K562 (cell line): ENCODE measurements around the gene NT5DC2. TPM values are rescaled to one million over a fixed set of nuclear protein-coding genes. Genes with fewer than 3 reads are reported as not detected.
A peak's percentile ranks its signal among the peaks of the same experiment; 100 is the strongest.

ENCODE experiments used
- ATAC-seq: fragments of 200-7000 bp; cut with Tn5 transposase; 3 replicates; pipeline ENCODE4 v1.9.1; 2020; ENCODE audit warnings: moderate library complexity
- BruUV-seq: library from RNA; stranded (reverse); fragments of 400-500 nt; replicated peaks from 2 replicates; lab custom pipeline; 2021; lab: Mats Ljungman, UMichigan
- CTCF ChIA-PET: fragments of 300-600 bp; formaldehyde crosslinking; extraction: SDS; loops from one replicate; lab custom pipeline; 2021; ENCODE audit warnings: low intra/inter-chr PET ratio; lab: Yijun Ruan, JAX
- POLR2A ChIA-PET: fragments of 300-600, 350-650 bp; sonication (Branson Sonifier 250); formaldehyde crosslinking; extraction: SDS; loops from one replicate; lab custom pipeline; 2021; ENCODE audit warnings: antibody characterized with exemption, inconsistent platforms; lab: Yijun Ruan, JAX
- DNase-seq, 4 experiments: peaks; one replicate each; pipeline versions ENCODE4 v3.0.0 to v3.0.0-alpha.2; 2011 to 2018; ENCODE audit warnings: low spot score in 3 of 4, mixed read lengths in 3 of 4; ENCODE audit errors: extremely low read depth in 1 of 4
- FAIRE-seq: peaks from 2 replicates; lab custom pipeline; 2011; peaks lifted over from hg19 to GRCh38; lab: Jason Lieb, UNC
- H2AFZ ChIP-seq: 2 replicates; pipeline ENCODE4 v1.6.0; 2011; ENCODE audit warnings: low read depth, low read length, control low read depth, inconsistent platforms
- H3K27ac ChIP-seq: fragments of 200-600 bp; 3 replicates; pipeline ENCODE4 v1.8.0; 2011; ENCODE audit warnings: low read depth, mild to moderate bottlenecking, control low read depth, inconsistent platforms, low read length, moderate library complexity, mixed read lengths; ENCODE audit errors: extremely low read depth
- H3K27me3 ChIP-seq, 2 experiments: fragments of 300-600 bp in 1 of 2; 2 replicates in 1 of 2; 3 replicates in 1 of 2; pipeline versions ENCODE4 v1.6.0 to v1.8.0; 2011; ENCODE audit warnings: inconsistent platforms in 2 of 2, low read length in 2 of 2, mild to moderate bottlenecking in 1 of 2, mixed read lengths in 1 of 2, moderate library complexity in 1 of 2; ENCODE audit not compliant: control insufficient read depth in 2 of 2, insufficient read depth in 2 of 2
- H3K36me3 ChIP-seq: fragments of 300-600 bp; 3 replicates; pipeline ENCODE4 v1.8.0; 2011; ENCODE audit warnings: mild to moderate bottlenecking, low read length, inconsistent platforms; ENCODE audit not compliant: control insufficient read depth, insufficient read depth
- H3K4me1 ChIP-seq, 2 experiments: fragments of 200-600 bp in 1 of 2; replicated peaks in 1 of 2; 2 replicates in 1 of 2; 3 replicates in 1 of 2; pipeline versions ENCODE4 v1.5.1 to v1.8.0; 2011; ENCODE audit warnings: inconsistent platforms in 2 of 2, low read length in 2 of 2, mild to moderate bottlenecking in 1 of 2, mixed read lengths in 1 of 2, moderate library complexity in 1 of 2; ENCODE audit not compliant: control insufficient read depth in 2 of 2, insufficient read depth in 2 of 2
- H3K4me2 ChIP-seq: 2 replicates; pipeline ENCODE4 v1.6.1; 2011; ENCODE audit warnings: low read length, control low read depth, inconsistent platforms, mixed read lengths; ENCODE audit not compliant: insufficient read depth
- H3K4me3 ChIP-seq: fragments of 200-600 bp; sonication (generic), shearing (Covaris generic); 2 replicates; pipeline ENCODE4 v1.5.1; 2016; ENCODE audit warnings: control low read depth, inconsistent platforms
- H3K79me2 ChIP-seq: fragments of 200-600 bp; 3 replicates; pipeline ENCODE4 v1.8.0; 2011; ENCODE audit warnings: low read length, inconsistent platforms; ENCODE audit not compliant: control insufficient read depth, insufficient read depth
- H3K9ac ChIP-seq, 2 experiments: 2 replicates each; pipeline versions ENCODE4 v1.6.0 to v1.6.1; 2011; ENCODE audit warnings: low read depth in 2 of 2, low read length in 2 of 2, control low read depth in 1 of 2, inconsistent platforms in 1 of 2, mild to moderate bottlenecking in 1 of 2, mixed read lengths in 1 of 2; ENCODE audit not compliant: insufficient read depth in 1 of 2
- H3K9me1 ChIP-seq: one replicate; pipeline ENCODE4 v1.6.0; 2011; ENCODE audit warnings: inconsistent platforms, mild to moderate bottlenecking, low read length, moderate library complexity; ENCODE audit not compliant: control insufficient read depth, insufficient read depth
- H3K9me3 ChIP-seq: replicated peaks from 2 replicates; pipeline ENCODE4 v1.5.1; 2011; ENCODE audit warnings: low read depth, low read length, inconsistent platforms; ENCODE audit not compliant: control insufficient read depth, insufficient read depth
- H4K20me1 ChIP-seq: replicated peaks from 2 replicates; pipeline ENCODE4 v1.6.1; 2011; ENCODE audit warnings: low read length, inconsistent platforms, mixed read lengths; ENCODE audit not compliant: control insufficient read depth, insufficient read depth
- ASH1L ChIP-seq: fragments of 450-650 bp; IDR thresholded peaks from 2 replicates; pipeline ENCODE4 v1.6.1; 2018; ENCODE audit warnings: borderline replicate concordance, mild to moderate bottlenecking, low read depth; ENCODE audit not compliant: partially characterized antibody
- CEBPG ChIP-seq, 3 experiments: fragments of 200-800 bp in 1 of 3; sonication (Bioruptor generic) in 1 of 3; sonication (generic) in 1 of 3; formaldehyde crosslinking in 1 of 3; IDR thresholded peaks in 2 of 3; conservative IDR thresholded peaks in 1 of 3; 2 replicates each; pipeline versions ENCODE4 v1.6.1 to v1.8.0; 2016 to 2022; ENCODE audit warnings: missing compliant biosample characterization in 2 of 3, missing genetic modification characterization in 2 of 3, mild to moderate bottlenecking in 1 of 3, missing genetic modification reagents in 1 of 3
- COPS2 ChIP-seq: fragments of 450-650 bp; conservative IDR thresholded peaks from 2 replicates; pipeline ENCODE4 v1.6.1; 2016; ENCODE audit warnings: mild to moderate bottlenecking, moderate library complexity
- E2F4 ChIP-seq: sonication (generic); formaldehyde crosslinking; IDR thresholded peaks from 2 replicates; pipeline ENCODE4 v1.8.0; 2022; ENCODE audit warnings: mild to moderate bottlenecking, low read depth, missing genetic modification reagents
- EP400 ChIP-seq: fragments of 450-650 bp; IDR thresholded peaks from 2 replicates; pipeline ENCODE4 v1.6.1; 2017; ENCODE audit warnings: antibody characterized with exemption, mild to moderate bottlenecking, moderate library complexity
- ETV1 ChIP-seq: fragments of 450-650 bp; conservative IDR thresholded peaks from 2 replicates; pipeline ENCODE4 v1.6.1; 2016; ENCODE audit warnings: missing genetic modification characterization, control low read depth, low read depth, missing compliant biosample characterization
- FOSL1 ChIP-seq: fragments of 200-800 bp; sonication (Bioruptor generic); conservative IDR thresholded peaks from 2 replicates; pipeline ENCODE4 v1.6.1; 2016; ENCODE audit warnings: missing genetic modification characterization, missing compliant biosample characterization
- GABPA ChIP-seq: fragments of 200-800 bp; sonication (Bioruptor generic); conservative IDR thresholded peaks from 2 replicates; pipeline ENCODE4 v1.6.1; 2016; ENCODE audit warnings: low read depth, missing genetic modification characterization, missing compliant biosample characterization
- GATAD2B ChIP-seq: fragments of 450-650 bp; IDR thresholded peaks from 2 replicates; pipeline ENCODE4 v1.6.1; 2017; ENCODE audit warnings: mild to moderate bottlenecking, borderline replicate concordance
- MAZ ChIP-seq, 2 experiments: fragments of 450-650 bp in 1 of 2; sonication (generic) in 1 of 2; formaldehyde crosslinking; IDR thresholded peaks in 1 of 2; conservative IDR thresholded peaks in 1 of 2; 2 replicates each; pipeline versions ENCODE4 v1.4.0 to v1.5.0; 2020; ENCODE audit warnings: mild to moderate bottlenecking in 1 of 2, missing genetic modification reagents in 1 of 2
- NFE2 ChIP-seq: IDR thresholded peaks from 2 replicates; pipeline ENCODE4 v1.6.1; 2014; ENCODE audit warnings: antibody characterized with exemption, low read depth
- NONO ChIP-seq, 2 experiments: fragments of 200-400 bp in 1 of 2; fragments of 450-650 bp in 1 of 2; formaldehyde crosslinking in 1 of 2; IDR thresholded peaks; 2 replicates each; pipeline ENCODE4 v1.6.1; 2017; ENCODE audit warnings: low read depth in 2 of 2, mild to moderate bottlenecking in 2 of 2, moderate library complexity in 2 of 2, low read length in 1 of 2
- POLR2AphosphoS5 ChIP-seq: IDR thresholded peaks from 2 replicates; pipeline ENCODE4 v1.6.1; 2011; ENCODE audit warnings: mild to moderate bottlenecking, low read depth, low read length, moderate library complexity; ENCODE audit not compliant: control insufficient read depth, insufficient read depth
- SP1 ChIP-seq: sonication (generic); formaldehyde crosslinking; IDR thresholded peaks from 2 replicates; pipeline ENCODE4 v1.8.1; 2022; ENCODE audit warnings: mild to moderate bottlenecking, missing genetic modification reagents
- TEAD4 ChIP-seq, 2 experiments: sonication (generic) in 1 of 2; formaldehyde crosslinking in 1 of 2; IDR thresholded peaks; 2 replicates each; pipeline versions ENCODE4 v1.6.1 to v1.8.0; 2012 to 2022; ENCODE audit warnings: borderline replicate concordance in 1 of 2, inconsistent platforms in 1 of 2, low read length in 1 of 2, mild to moderate bottlenecking in 1 of 2, missing genetic modification reagents in 1 of 2
- ZNF175 ChIP-seq: fragments of 200-800 bp; sonication (Bioruptor generic); IDR thresholded peaks from 2 replicates; pipeline ENCODE4 v1.6.1; 2016; ENCODE audit warnings: low read depth, mild to moderate bottlenecking, missing genetic modification characterization, missing compliant biosample characterization
- WGBS: fragments of 100-300 bp; shearing (Covaris generic); methylation state at CpG from one replicate; pipeline ENCODE4 v1.1.6; 2016; ENCODE audit warnings: low coverage, mixed read lengths; ENCODE audit not compliant: insufficient coverage; ENCODE audit errors: missing lambda C conversion rate; 5-methylcytosine and 5-hydroxymethylcytosine counted together
- in situ Hi-C: fragments of 300-500 bp; cut with MboI; formaldehyde crosslinking; loops from 4 replicates; pipeline ENCODE4 v1.15.0; 2018; ENCODE audit warnings: inconsistent platforms, mixed read lengths
- intact Hi-C: fragments of 100-400 bp; cut with micrococcal nuclease; formaldehyde crosslinking; loops from 2 replicates; pipeline ENCODE4 v1.14.2; 2022
- polyA plus RNA-seq, 8 experiments: library from polyadenylated mRNA; depleted of rRNA in 4 of 8; stranded (reverse) in 5 of 8; unstranded in 3 of 8; fragments of >200 nt; fragmentation: Nextera tagmentation in 2 of 8; fragmentation: Illumina TruSeq in 1 of 8; extraction: Ambion mirVana in 2 of 8; extraction: Trizol in 1 of 8; gene quantifications; 2 replicates each; pipeline versions ENCODE4 v1.2.1 to v1.2.3, GENCODE V29; 2011 to 2014; ENCODE audit warnings: inconsistent platforms in 1 of 8, missing spikeins in 1 of 8
- total RNA-seq, 7 experiments: library from RNA; depleted of rRNA in 6 of 7; stranded (reverse); fragments of >200 nt in 6 of 7; fragmentation: Illumina TruSeq in 2 of 7; extraction: Trizol in 2 of 7; gene quantifications; 2 replicates each; pipeline versions ENCODE4 v1.2.1 to v1.2.3, GENCODE V29; 2011 to 2021; ENCODE audit warnings: low replicate concordance in 1 of 7
- TF ChIP-seq, protein P1 (sequence below): fragments of 250-450 bp; sonication (Bioruptor Pico); IDR thresholded peaks from 2 replicates; pipeline ENCODE4 v1.9.0; 2021; ENCODE audit warnings: mild to moderate bottlenecking, inconsistent platforms

NT5DC2 gene
- total and polyA plus RNA-seq, 9 of the 15 experiments (the other 6 are each of a cell fraction or from before 2014, with no cell fraction given) = 25.6 to 168 (median 122) TPM

DNA sequence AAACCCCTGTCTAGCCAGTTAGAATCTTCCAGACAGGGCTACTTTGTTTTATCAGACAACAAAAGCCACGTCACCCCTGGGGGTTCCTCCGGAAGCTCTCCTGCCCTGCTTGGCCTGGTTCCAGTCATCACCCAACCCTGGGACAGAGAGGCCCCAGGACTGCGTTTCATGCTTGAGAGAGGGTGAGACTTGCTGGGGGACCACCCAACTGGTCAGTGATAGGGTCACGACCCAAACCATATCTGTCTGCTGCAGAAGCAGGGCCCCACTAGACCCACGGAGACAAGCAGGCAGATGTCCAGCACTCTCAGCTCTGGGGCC is 1.2 kb downstream of the NT5DC2 start:
- peak overlapping the region; percentile 82 to 92 for H3K9ac ChIP-seq
- ChIA-PET POLR2A (interaction anchor here (0.9 to 1.3 kb wide), 3 partner anchors 10 to 13 kb away, joined by 3 to 5 read pairs (median 4); no protein-coding TSS in a partner anchor), CTCF (no interaction called here)
- peaks cover 76% of the 10 kb centered on the region for H3K79me2 ChIP-seq
- H3K9me3 ChIP-seq = no peaks in the 10 kb centered on the region
- intact Hi-C loops = no loop called here
- DNase-seq (peak; percentile 33 to 89 (median 62)), FAIRE-seq (peak; percentile 96), ATAC-seq (peak; percentile 2)
- peak overlapping the region; percentile 78 for H3K4me2 ChIP-seq
- in situ Hi-C loops = no loop called here
- no peaks in the 10 kb centered on the region for H3K27me3 ChIP-seq
- no peak overlapping the region for H2AFZ ChIP-seq
- H4K20me1 ChIP-seq = peaks cover 16% of the 10 kb centered on the region; the same call in 1 of the 2 replicates
- BruUV-seq = no TSS peak
- peak overlapping the region; percentile 82 for H3K27ac ChIP-seq
- peaks cover 47% of the 10 kb centered on the region; the same call in 2 of the 3 replicates for H3K36me3 ChIP-seq
- WGBS = 0% methylated on average over 5 of the region's 5 CpGs
- peaks cover 17% of the 10 kb centered on the region for H3K9me1 ChIP-seq
- H3K4me3 ChIP-seq = peak overlapping the region; percentile 75
- H3K4me1 ChIP-seq = peaks cover 25 to 51% of the 10 kb centered on the region in 2 experiments
- peak; percentile 48; the same call in 1 of the 2 replicates for TF ChIP-seq POLR2AphosphoS5
- TF ChIP-seq MAZ (CRISPR knock-in tag; conservative IDR thresholded peaks at IDR 0.05 in 1 of 2, IDR thresholded peaks at IDR 0.05 in 1 of 2) = peak in 1 of 2 experiments; percentile 47; a peak in 1 of 4 replicates
- TF ChIP-seq, protein P1, sequence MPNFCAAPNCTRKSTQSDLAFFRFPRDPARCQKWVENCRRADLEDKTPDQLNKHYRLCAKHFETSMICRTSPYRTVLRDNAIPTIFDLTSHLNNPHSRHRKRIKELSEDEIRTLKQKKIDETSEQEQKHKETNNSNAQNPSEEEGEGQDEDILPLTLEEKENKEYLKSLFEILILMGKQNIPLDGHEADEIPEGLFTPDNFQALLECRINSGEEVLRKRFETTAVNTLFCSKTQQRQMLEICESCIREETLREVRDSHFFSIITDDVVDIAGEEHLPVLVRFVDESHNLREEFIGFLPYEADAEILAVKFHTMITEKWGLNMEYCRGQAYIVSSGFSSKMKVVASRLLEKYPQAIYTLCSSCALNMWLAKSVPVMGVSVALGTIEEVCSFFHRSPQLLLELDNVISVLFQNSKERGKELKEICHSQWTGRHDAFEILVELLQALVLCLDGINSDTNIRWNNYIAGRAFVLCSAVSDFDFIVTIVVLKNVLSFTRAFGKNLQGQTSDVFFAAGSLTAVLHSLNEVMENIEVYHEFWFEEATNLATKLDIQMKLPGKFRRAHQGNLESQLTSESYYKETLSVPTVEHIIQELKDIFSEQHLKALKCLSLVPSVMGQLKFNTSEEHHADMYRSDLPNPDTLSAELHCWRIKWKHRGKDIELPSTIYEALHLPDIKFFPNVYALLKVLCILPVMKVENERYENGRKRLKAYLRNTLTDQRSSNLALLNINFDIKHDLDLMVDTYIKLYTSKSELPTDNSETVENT (CRISPR knock-in tag) = no peak
- peak in 1 of 2 experiments; percentile 44; a peak in 1 of 4 replicates for TF ChIP-seq NONO (IDR thresholded peaks at IDR 0.05; ENCODE audit: low read depth in 2 of 2, low read length in 1 of 2)
- peak; percentile 70 for TF ChIP-seq GABPA (tag)
- TF ChIP-seq ASH1L = no peak
- TF ChIP-seq COPS2 = no peak
- no peak for TF ChIP-seq CEBPG (CRISPR knock-in tag; IDR thresholded peaks at IDR 0.05)
- TF ChIP-seq CEBPG (tag; conservative IDR thresholded peaks at IDR 0.05 in 1 of 2, IDR thresholded peaks at IDR 0.05 in 1 of 2) = no peak
- no peak for TF ChIP-seq E2F4
- TF ChIP-seq ETV1 (tag) = peak; percentile 68; the same call in 1 of the 2 replicates
- TF ChIP-seq SP1 (CRISPR knock-in tag) = peak; percentile 4; the same call in 1 of the 2 replicates
- TF ChIP-seq ZNF175 = no peak
- peak; percentile 33; the same call in 1 of the 2 replicates for TF ChIP-seq NFE2
- TF ChIP-seq EP400 = peak; percentile 60
- TF ChIP-seq GATAD2B = 0 out of 2 replicates have a peak, but pooled peaks have one; percentile 8
- TF ChIP-seq TEAD4 (IDR thresholded peaks at IDR 0.05; ENCODE audit: low read length) = peak; percentile 41; the same call in 1 of the 2 replicates
- no peak for TF ChIP-seq TEAD4 (CRISPR knock-in tag; IDR thresholded peaks at IDR 0.05; ENCODE audit: borderline replicate concordance)
- peak; percentile 45; the same call in 1 of the 2 replicates for TF ChIP-seq FOSL1 (tag)
